ENCODE results near the gene CALHM2.

Gene CALHM2

DNA sequence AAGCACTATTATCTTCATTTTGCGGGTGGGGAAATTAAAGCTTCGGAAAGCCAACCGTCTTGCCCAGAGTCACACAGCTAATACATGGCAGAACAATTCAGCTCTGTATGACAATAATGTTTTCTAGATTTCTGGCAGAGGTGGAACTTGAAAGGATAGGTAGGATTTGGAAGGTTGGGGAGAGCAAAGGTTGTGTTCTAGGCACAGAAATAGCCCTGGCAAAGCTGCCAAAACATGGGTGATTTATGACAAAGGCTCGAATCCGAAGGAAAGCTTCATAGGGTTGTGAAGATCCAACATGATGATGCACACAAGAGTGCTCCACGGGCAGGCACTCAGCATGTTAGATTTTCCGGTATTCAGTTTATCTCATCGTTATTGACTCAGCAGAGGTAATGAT lies 36.6 kb downstream of the CALHM2 start:
- DNase-seq, result no peak

DNA sequence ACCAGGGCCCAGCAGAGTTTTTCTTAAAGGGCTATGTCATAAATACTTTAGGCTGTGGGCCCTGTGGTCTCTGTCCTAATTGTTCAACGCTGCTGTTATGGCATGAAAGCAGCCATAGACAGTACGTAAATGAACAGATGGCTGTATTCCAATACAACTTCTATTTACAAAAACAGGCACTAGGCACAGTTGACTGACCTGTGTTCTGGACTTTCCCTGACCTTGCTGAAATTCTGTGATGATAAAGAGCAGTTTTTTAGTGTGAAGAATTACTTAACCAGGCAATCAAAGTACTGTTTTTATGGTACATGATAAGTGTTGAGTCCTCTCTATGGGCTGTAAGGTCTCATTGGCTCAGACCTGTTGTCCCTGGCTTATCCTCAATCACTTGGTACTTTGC lies 38.6 kb downstream of the CALHM2 start:
- no peak for DNase-seq

- no peak for DNase-seq
Measured at GRCh38 chr10:103397191-103397825, 54.9 kb downstream of the CALHM2 start.

DNA sequence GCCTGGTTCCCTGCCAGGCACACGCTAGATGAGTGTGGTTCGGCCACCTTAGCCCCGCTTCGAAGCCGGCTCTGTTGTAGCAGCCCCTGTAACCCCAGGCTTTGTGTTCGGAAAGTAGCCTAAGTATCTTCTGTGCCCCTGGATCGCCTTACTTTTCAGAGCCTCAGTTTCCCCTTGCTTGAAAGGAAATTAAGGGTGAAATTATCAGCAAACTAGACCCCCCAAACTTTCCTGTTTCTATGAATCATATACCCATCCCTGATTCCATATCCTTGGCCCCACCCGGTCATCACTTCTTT lies 55.4 kb downstream of the CALHM2 start:
- no peak for DNase-seq

All from COR-L47 (cell line).